Measurements from ENCODE around the gene EIF4ENIF1.
A peak's percentile ranks its signal among the peaks of the same experiment; 100 is the strongest.
"Not testable (repeated sequence)": the region's sequence is repeated elsewhere in the genome, so short reads cannot be mapped to it uniquely, and the experiment has no call there.

EIF4ENIF1 gene

GRCh38 chr22:31442768-31443489 lies 46.7 kb downstream of the EIF4ENIF1 start:
- no peak for DNase-seq

DNA sequence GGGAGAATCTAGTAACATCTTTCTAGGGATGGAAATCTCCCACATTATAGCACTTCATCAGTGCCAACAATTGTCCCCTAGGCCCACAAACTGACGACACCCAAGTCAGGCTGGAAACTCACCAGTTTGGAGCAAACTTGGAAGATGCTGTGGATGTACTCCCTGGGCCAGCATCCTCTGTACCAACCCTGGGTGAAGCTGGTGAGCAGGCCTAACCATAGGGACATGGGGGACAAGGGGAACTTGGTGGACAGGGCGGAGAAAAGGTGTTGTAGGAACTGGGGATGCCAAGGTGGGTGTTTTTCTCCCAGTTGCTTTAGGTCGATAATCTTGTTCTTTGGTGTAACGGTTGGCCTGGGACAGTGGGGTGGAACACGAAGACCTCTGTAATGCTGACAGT lies 48.0 kb downstream of the EIF4ENIF1 start:
- DNase-seq = no peak

DNA sequence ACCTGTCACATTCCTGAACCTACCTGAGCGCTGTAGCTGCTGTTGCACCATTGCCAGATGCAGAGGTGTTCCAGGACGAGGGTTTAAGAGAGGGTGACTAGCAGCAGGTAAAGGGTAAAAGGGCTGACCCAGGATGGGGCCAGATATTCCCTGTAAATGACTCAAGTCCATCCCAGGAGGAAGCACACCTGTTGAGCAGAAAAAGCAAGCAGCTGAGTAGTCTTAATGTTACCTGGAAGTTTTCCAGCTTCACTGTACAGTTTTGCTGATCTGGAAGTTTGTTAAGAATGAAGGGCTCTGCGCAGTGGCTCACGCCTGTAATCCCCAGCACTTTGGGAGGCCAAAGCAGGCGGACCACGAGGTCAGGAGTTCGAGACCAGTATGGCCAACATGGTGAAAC lies 49.0 kb downstream of the EIF4ENIF1 start:
- DNase-seq = no peak

- no peak for DNase-seq
Observed at GRCh38 chr22:31439808-31440207, 49.8 kb downstream of the EIF4ENIF1 start.

DNA sequence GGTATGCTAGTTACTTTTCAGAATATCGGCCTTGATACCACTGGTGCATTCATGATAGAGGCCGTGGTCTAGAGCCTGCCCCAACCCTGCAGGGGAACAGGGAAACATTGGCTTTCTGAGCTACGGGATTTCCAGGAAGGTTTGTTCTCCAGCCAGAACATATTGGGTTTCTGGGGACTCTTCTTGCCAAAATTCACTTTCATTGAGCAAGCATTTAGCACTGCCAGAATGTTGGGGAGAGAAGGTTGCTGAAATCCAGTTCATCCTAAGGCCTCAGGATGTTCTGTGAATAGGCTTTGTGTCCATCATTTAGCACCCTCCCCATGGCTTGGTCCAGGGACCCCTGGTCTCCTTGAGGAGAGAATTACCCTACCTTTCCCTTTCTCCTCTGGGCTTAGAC lies 53.5 kb downstream of the EIF4ENIF1 start:
- DNase-seq = no peak

GRCh38 chr22:31431950-31432349 lies 57.7 kb downstream of the EIF4ENIF1 start:
- DNase-seq = no peak

DNA sequence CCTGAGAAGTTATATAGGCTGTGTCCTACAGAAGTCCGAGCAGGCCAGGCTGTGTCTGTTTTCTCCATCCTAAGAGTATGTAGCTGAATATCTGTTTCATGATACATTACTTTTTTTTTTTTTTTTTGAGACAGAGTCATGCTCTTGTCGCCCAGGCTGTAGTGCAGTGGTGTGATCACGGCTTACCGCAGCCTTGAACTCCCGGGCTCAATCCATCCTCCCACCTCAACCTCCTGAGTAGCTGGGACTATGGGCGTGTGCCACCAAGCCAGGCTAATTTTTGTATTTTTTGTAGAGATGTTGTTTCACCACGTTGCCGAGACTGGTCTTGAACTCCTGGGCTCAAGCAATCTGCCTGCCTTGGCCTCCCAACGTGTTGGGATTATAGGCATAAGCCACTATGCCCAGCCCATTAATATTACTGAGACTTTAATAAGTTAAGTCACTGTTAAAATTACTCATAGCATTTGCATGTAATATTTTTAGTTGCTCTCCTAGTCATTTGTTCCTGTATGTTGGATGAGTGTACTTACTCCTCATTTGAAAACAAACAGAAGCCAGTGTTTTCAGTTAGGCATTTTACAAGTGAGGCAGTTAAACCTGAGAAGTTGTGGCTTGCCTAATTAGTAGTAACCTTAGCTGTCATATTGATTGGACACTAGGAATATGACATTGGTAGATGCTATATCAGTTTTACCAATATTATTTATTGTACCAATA lies 64.2 kb downstream of the EIF4ENIF1 start:
- DNase-seq = no peak

DNA sequence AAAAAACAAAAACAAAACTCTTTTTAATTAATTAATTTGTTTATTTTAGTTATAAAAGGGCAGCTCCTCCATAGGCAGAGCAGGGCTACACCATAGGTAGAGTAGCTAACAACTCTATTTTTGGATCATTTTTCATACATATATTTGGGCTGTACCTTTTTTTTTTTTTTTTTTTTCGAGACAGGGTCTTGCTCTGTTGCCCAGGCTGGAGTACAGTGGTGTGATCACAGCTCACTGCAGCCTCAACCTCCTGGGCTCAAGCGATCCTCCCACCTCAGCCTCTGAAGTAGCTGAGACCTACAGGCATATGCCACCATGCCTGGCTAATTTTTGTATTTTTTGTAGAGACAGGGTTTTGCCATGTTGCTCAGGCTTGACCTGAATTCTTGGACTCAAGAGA lies 87.3 kb downstream of the EIF4ENIF1 start:
- DNase-seq = not testable (repeated sequence)

GRCh38 chr22:31400023-31400397 lies 89.6 kb downstream of the EIF4ENIF1 start:
- DNase-seq = peak; percentile 34

GRCh38 chr22:31399211-31400022 lies 90.2 kb downstream of the EIF4ENIF1 start, which contains the start of gene DRG1:
Gene DRG1 (plus strand): TSS chr22:31399604. CDS start chr22:31399684, 80 bp downstream.
- DNase-seq = peak; percentile 98

DNA sequence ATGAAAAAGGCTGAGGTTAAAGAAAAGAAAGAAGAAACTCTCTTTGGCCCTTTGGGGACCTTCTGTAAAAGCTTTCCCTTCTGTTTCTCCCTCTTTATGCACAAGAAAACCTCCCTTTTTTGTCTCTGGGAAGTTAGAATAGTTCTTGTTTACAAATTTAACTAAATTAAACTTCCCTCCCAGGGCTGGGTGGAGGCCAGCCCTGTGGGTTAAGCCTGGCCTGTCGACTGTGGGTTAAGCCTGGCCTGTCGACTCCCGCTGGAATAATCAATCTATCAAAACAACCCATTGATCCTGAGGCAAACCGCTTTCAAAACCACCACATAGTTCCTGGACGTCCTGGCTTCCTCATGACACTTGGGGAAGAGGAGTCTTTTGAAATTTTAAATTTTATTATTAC lies 91.4 kb downstream of the EIF4ENIF1 start:
- DNase-seq = peak; percentile 14

- no peak for DNase-seq
Observed at GRCh38 chr22:31394326-31394725, 95.3 kb downstream of the EIF4ENIF1 start.

DNA sequence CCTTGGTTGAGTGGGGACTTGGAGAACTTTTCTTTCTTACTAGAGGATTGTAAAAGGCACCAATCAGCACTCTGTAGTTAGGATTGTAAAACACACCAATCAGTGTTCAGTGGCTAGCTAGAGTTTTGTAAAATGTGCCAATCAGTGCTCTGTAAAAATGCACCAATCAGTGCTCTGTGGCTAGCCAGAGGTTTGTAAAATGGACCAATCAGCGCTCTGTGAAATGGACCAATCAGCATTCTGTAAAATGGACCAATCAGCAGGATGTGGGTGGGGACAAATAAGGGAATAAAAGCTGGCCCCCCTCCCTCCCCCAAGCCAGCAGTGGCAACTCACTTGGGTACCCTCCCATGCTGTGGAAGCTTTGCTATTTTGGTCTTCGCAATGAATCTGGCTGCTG lies 95.7 kb downstream of the EIF4ENIF1 start:
- peak; percentile 8 for DNase-seq
